Activated CD4-positive, alpha-beta memory T cell treated with anti-CD3 and anti-CD28 coated beads for 36 hours (primary cell): Measurements from ENCODE around the gene SLC25A1. TPM values are rescaled to one million over a fixed set of nuclear protein-coding genes. Genes with fewer than 3 reads are reported as not detected.
"Not testable (repeated sequence)": the region's sequence is repeated elsewhere in the genome, so short reads cannot be mapped to it uniquely, and the experiment has no call there.

Experiments
- CTCF ChIA-PET: fragments of 350-600 bp; sonication (Branson Sonifier 250); formaldehyde crosslinking; loops from one replicate; lab custom pipeline; 2021; ENCODE audit warnings: antibody characterized with exemption, inconsistent platforms; lab: Charles Lee
- POLR2A ChIA-PET: fragments of 350-600 bp; sonication (Branson Sonifier 250); formaldehyde crosslinking; loops from one replicate; lab custom pipeline; 2021; ENCODE audit warnings: antibody characterized with exemption; lab: Charles Lee
- DNase-seq: peaks from one replicate; pipeline ENCODE4 v3.0.0-alpha.2; 2020
- H3K27ac Mint-ChIP-seq: one replicate; pipeline ENCODE4 v1.8.0; 2021; ENCODE audit warnings: mixed read lengths
- H3K27me3 Mint-ChIP-seq: one replicate; pipeline ENCODE4 v1.8.0; 2021; ENCODE audit warnings: mixed read lengths
- H3K36me3 Mint-ChIP-seq: one replicate; pipeline ENCODE4 v1.8.0; 2021; ENCODE audit warnings: mixed read lengths
- H3K4me1 Mint-ChIP-seq: one replicate; pipeline ENCODE4 v1.8.0; 2021; ENCODE audit warnings: low read depth, mixed read lengths
- H3K4me3 Mint-ChIP-seq: one replicate; pipeline ENCODE4 v1.8.0; 2021; ENCODE audit warnings: mild to moderate bottlenecking, mixed read lengths
- H3K9me3 Mint-ChIP-seq: one replicate; pipeline ENCODE4 v1.8.0; 2021; ENCODE audit warnings: mixed read lengths
- intact Hi-C: fragments of 100-400 bp; cut with micrococcal nuclease; formaldehyde crosslinking; loops from one replicate; pipeline ENCODE4 v1.15.1; 2023
- total RNA-seq, 2 experiments: library from RNA; stranded (reverse); gene quantifications; one replicate each; pipeline ENCODE4 v1.2.3, GENCODE V29; 2021

SLC25A1 gene
- total RNA-seq, 2 experiments from 2014 or later = 62.9 to 67.4 TPM

DNA sequence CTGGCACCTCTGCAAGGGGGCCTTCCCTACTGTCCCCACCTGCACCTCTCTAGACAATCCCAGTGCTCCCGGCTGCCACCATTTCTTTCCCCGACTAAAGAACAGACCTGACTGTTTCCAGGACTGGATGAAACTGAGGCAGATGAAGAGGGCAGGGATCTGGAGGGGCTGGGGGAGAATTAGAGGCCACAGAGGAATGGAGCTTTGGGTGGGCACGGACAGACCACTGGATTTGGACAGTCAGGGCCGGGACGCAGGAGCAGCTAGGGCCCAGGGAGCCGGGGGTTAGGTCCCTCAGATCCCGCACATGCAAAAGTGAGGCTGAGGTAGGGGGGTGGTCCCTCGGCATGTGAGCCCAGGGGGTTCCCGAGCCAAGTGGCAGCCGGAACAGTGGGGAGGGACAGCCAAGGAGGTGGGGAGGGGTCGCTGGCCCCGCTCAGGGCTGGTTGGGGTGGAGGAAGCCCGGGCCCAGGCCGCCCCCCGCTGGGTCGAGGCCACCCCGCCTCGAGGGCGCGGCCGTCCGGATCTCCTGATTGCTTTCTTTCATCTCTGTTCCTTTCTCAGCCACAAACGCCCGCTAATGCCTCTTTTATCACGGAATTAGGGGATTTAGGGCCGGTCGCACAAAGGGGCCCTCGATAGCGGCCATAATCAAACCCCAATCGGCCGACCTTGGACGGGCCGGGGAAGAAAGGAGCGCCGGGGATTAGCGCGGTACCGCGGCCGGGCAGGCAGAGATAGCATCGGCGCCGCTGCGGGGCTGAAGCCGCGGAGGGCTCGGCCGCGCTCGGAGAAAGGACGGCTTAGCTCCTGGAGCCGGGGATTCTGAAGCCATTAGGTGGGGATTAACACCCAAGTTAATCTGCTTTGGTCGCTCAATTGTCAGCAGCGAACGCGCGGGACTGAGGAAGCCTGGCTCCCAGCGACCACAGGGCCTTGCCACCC, 9.3 kb downstream of the SLC25A1 start:
- no peaks in the 10 kb centered on the region for H3K36me3 Mint-ChIP-seq
- ChIA-PET CTCF (interaction anchor here (1.9 kb wide), 1 partner anchor 10 kb away, joined by 6 read pairs; the partner anchor contains the start of gene SLC25A1), POLR2A (interaction anchor here (0.6 kb wide), 1 partner anchor 94 kb away, joined by 3 read pairs; no protein-coding TSS in a partner anchor)
- H3K9me3 Mint-ChIP-seq = no peaks in the 10 kb centered on the region
- intact Hi-C loops = no loop called here
- H3K4me3 Mint-ChIP-seq = peak overlapping the region; percentile 29
- H3K27ac Mint-ChIP-seq = no peak overlapping the region
- peaks cover 35% of the 10 kb centered on the region for H3K4me1 Mint-ChIP-seq
- no peak for DNase-seq
- peaks cover 29% of the 10 kb centered on the region for H3K27me3 Mint-ChIP-seq

DNA sequence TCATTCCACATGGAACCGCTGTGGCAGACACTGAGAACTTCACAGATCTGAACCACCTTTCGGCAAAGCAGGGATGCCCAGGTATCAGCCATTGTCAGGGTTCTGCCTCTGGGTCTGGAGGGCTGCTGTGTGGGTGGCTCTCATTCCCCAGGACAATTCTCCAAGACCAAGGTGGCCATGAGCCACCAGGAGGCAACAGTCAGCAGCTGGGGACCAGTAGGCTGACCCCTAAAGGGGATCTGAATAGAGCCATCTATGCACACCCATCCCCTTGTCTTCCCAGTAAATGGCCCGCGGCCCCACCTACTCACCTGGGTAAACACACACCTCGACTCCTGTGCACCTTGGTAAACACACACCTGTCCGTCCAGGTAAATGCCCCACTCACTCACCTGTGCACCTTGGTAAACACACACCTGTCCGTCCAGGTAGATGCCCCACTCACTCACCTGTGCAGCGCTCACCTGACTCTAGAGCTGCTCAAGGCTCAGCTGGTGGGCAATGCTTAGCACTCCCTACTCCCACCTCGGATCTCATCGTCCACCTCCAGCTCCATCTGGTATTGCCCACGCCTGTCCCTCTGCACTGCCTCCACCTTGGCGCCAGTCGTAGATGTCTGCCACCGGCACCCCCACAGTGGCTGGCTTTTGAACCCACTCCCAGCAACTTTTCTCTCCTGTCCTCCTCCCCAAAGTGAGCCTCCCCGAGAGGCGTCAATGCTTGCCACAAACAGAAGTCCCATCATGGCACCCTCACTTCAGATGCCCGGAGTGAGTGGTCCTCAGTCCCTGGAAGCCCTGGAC, 10.2 kb downstream of the SLC25A1 start:
- Mint-ChIP-seq H3K27me3 (peaks cover 31% of the 10 kb centered on the region), H3K27ac (no peak overlapping the region), H3K36me3 (no peaks in the 10 kb centered on the region), H3K9me3 (no peaks in the 10 kb centered on the region), H3K4me3 (no peak overlapping the region), H3K4me1 (peaks cover 31% of the 10 kb centered on the region)
- POLR2A ChIA-PET = interaction anchor here (1.1 kb wide), 1 partner anchor 10 kb away, joined by 3 read pairs; the partner anchor contains the start of gene SLC25A1
- intact Hi-C loops = no loop called here
- no peak for DNase-seq
- CTCF ChIA-PET = interaction anchor here (0.9 to 1.9 kb wide), 2 partner anchors 11 to 19 kb away, joined by 3 to 6 read pairs; partner anchors contain the start of genes GSC2 and SLC25A1

DNA sequence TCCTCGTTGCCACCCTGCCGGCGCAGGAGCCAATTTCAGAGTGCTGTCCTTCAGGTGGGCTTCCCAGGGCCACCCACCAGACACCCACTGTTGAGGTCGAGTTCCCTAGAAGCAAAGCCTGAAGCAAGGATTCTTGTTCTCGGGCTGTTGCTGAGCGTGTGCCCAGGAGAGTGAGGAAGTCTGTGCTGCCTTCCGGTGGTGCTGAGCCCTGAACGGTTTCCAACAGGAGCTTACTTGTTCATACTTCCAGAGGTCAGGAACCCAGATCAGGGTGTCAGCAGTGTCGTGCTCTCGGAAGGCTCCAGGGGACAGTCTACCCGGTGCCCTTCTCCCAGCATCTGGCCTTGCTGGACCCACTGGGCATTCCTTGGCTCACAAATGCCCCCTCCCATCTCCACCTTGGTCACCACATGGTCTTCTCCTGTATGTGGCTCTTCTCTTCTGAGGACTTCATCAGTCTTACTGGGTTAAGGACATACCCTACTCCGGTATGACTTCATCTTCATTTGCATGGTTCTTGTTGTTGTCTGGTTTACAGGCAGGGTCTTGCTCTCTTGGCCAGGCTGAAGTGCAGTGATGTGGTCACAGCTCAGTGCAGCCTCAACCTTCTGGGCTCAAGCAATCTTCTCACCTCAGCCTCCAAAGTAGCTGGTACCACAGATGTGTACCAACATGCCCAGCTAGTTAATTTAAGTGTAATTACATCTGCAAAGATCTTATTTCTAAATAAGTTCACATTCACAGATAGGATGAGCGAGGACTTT, 11.2 kb downstream of the SLC25A1 start:
- H3K4me1 Mint-ChIP-seq = peaks cover 21% of the 10 kb centered on the region
- H3K27me3 Mint-ChIP-seq = peaks cover 31% of the 10 kb centered on the region
- DNase-seq = no peak
- no peaks in the 10 kb centered on the region for H3K9me3 Mint-ChIP-seq
- H3K4me3 Mint-ChIP-seq = no peak overlapping the region
- H3K27ac Mint-ChIP-seq = no peak overlapping the region
- H3K36me3 Mint-ChIP-seq = no peaks in the 10 kb centered on the region
- ChIA-PET CTCF (interaction anchor here (0.9 kb wide), 1 partner anchor 18 kb away, joined by 3 read pairs; the partner anchor contains the start of gene GSC2), POLR2A (interaction anchor here (1.1 kb wide), 1 partner anchor 11 kb away, joined by 3 read pairs; the partner anchor contains the start of gene SLC25A1)
- intact Hi-C loops = no loop called here

DNA sequence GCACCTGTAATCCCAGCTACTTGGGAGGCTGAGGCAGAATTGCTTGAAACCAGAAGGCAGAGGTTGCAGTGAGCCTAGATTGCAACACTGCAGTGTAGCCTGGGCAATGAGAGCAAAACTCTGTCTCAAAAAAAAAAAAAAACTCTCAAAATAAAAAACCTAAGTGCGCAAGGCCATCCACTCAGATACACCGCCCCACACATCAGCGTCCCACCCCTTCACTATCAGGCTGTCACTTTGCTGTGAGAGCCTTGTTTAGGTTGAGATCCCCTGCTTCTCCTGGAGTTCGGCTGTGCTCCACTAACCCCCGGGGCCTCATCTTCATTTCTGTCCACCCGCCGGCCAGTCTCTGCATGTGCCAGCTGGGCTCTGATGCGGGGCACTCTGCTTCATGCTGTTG, 12.1 kb downstream of the SLC25A1 start:
- intact Hi-C loops = no loop called here
- Mint-ChIP-seq H3K4me1 (peaks cover 19% of the 10 kb centered on the region), H3K4me3 (no peak overlapping the region), H3K36me3 (no peaks in the 10 kb centered on the region), H3K27me3 (peaks cover 31% of the 10 kb centered on the region), H3K27ac (no peak overlapping the region), H3K9me3 (no peaks in the 10 kb centered on the region)
- POLR2A ChIA-PET = no interaction called here
- DNase-seq = no peak
- CTCF ChIA-PET = no interaction called here

DNA sequence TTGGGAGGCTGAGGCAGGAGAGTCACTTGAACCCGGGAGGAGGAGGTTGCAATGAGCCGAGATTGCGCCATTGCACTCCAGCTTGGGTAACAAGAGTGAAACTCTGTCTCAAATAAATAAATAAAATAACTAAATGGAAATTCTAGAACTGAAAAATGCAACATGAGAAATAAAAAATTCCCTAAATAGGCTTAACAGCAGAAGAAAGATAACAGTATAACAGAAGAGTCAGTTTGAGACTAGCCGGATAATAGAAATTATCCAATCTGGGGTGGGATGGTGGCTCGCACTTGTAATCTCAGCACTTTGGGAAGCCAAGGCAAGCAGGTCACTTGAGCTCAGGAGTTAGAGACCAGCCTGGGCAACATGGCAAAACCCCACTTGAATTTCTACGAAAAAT, 14.1 kb downstream of the SLC25A1 start:
- CTCF ChIA-PET = no interaction called here
- Mint-ChIP-seq H3K4me3 (no peak overlapping the region), H3K27me3 (peaks cover 24% of the 10 kb centered on the region)

DNA sequence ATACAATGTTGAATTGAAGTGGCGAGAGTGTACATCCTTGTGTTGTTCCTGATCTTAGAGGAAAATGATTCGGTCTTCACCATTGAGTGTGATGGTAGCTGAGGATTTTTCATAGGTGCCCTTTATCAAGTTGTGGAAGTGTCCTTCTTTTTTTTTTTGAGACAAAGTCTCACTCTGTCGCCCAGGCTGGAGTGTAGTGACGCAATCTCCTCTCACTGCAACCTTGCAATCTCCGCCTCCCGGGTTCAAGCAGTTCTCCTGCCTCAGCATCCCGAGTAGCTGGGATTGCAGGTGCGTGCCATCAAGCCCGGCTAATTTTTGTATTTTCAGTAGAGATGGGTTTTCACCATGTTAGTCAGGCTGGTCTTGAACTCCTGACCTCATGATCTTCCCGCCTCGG, 19.9 kb downstream of the SLC25A1 start:
- H3K27me3 Mint-ChIP-seq, H3K4me3 Mint-ChIP-seq, DNase-seq, H3K27ac Mint-ChIP-seq, H3K9me3 Mint-ChIP-seq, H3K4me1 Mint-ChIP-seq, H3K36me3 Mint-ChIP-seq, POLR2A ChIA-PET, CTCF ChIA-PET, intact Hi-C loops: not testable (repeated sequence)

More for the DNA sequence above, 14.1 kb downstream of the SLC25A1 start:
- DNase-seq = no peak
- peaks cover 5% of the 10 kb centered on the region for H3K4me1 Mint-ChIP-seq
- no peak overlapping the region for H3K27ac Mint-ChIP-seq
- no peaks in the 10 kb centered on the region for H3K36me3 Mint-ChIP-seq
- intact Hi-C loops = no loop called here
- no peaks in the 10 kb centered on the region for H3K9me3 Mint-ChIP-seq
- POLR2A ChIA-PET = no interaction called here

DNA sequence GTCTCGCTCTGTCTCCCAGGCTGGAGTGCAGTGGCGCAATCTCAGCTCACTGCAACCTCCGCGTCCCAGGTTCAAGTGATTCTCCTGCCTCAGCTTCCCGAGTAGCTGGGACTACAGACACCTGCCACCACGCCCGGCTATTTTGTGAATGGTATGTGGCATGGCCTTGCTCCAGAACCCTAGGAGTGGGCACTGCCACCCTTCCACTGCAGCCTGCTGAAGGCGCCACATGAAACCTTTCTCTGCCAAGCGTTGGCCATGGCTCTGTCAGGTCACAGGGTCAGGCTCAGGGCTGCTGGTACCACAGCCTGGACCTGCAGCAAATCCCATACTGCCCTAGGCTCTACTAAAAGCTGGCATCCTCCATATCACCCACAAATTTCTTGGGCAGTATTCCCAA, 22.4 kb downstream of the SLC25A1 start:
- H3K27ac Mint-ChIP-seq, H3K4me3 Mint-ChIP-seq, DNase-seq, CTCF ChIA-PET, intact Hi-C loops, H3K4me1 Mint-ChIP-seq, H3K36me3 Mint-ChIP-seq, H3K9me3 Mint-ChIP-seq: not testable (repeated sequence)
- POLR2A ChIA-PET = interaction anchor here (0.8 to 1.7 kb wide), 2 partner anchors 8 to 12 kb away, joined by 3 read pairs; partner anchors contain the start of gene ESS2
- peaks cover 22% of the 10 kb centered on the region for H3K27me3 Mint-ChIP-seq

DNA sequence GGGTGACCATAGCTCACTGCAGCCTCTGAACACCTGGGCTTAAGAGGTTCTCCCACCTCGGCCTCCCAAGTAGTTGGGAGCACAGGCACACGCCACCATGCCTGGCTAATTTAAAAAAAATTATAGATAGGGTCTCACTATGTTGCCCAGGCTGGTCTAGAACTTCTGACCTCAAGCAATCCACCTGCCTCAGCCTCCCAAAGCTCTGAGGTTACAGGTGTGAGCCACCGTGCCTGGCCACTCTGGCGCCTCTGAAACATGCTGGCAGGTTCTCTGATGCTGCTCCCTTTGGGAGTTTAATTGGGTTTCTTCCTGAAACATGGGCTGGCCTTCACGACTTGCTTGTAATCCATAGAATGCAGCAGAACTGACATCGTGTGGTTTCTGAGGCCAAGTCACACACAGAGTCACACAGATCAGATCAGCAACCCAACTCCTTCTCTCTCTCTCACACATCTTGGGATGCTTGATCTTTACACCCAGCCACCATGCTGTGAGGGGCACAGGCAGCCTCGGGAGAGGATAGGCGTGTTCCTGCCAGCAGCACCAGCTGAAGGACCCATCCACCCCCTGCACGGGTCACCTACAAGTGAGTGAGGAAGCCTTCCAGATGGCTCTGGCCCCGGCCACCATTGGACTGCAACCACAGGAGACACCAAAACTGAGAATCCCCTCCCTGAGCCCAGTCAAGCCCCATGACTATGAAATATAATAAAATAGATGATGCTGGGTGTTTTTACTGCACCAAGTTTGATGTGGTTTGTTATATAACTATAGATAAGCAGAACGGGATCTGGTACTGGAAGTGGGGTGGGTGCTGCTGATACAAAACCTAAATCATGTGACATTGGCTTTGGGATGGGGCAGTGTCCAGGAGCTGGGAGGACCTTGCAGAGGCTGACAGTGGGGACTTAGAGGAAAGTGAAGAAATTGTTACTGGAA, 25.3 kb downstream of the SLC25A1 start:
- H3K4me1 Mint-ChIP-seq = peaks cover 6% of the 10 kb centered on the region
- CTCF ChIA-PET = interaction anchor here (1.4 kb wide), 1 partner anchor 9 kb away, joined by 8 read pairs; the partner anchor contains the start of gene ESS2
- H3K27me3 Mint-ChIP-seq = peaks cover 35% of the 10 kb centered on the region
- H3K36me3 Mint-ChIP-seq = no peaks in the 10 kb centered on the region
- intact Hi-C loops = no loop called here
- DNase-seq = no peak
- H3K27ac Mint-ChIP-seq = no peak overlapping the region
- H3K4me3 Mint-ChIP-seq = no peak overlapping the region
- POLR2A ChIA-PET = interaction anchor here (1.2 kb wide), 1 partner anchor 9 kb away, joined by 3 read pairs; no protein-coding TSS in a partner anchor
- no peaks in the 10 kb centered on the region for H3K9me3 Mint-ChIP-seq

DNA sequence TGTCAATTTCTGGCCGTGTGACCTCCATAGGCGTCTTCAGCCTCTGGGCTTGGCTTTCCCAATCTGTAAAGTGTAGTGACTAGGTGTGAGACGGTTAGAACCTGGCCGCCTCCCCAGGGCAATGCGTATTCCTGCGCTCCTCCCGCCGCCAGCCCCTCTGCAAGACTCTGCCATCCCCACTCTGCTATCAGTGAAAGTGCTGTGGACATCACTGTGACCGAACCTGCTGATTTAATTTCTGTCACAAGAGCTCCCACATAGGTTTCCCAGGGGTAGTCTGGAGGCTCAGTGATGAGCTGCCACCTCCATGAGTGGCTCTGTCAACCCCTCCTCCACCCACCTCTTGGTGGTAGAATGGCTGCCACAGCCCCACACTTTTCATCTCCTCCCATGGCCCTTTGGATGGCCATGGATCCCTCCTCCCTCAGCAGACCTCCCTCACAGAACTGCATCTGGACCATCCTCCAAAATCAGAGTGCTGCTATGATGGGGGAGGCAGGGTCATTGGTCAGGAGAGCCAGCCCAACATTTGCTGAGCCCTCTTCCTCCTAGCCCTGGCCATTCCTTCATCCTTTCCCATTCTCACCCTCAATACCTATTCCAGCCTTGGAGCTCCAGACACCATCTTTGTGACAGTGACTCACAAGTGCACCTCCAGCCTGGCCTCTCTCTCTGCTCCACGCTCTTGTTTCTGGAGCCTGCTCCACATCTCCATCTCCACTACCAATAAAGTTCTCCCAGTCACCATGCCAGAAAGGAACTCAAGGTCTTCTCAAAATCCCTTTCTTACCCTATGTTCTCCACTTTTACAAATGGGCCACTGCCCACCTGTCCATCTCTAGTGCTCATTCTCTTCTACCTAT, 27.0 kb downstream of the SLC25A1 start:
- POLR2A ChIA-PET = no interaction called here
- Mint-ChIP-seq H3K27ac (no peak overlapping the region), H3K9me3 (no peaks in the 10 kb centered on the region), H3K27me3 (peaks cover 36% of the 10 kb centered on the region), H3K36me3 (no peaks in the 10 kb centered on the region), H3K4me1 (peaks cover 6% of the 10 kb centered on the region), H3K4me3 (no peak overlapping the region)
- CTCF ChIA-PET = no interaction called here
- no peak for DNase-seq
- intact Hi-C loops = no loop called here
